GM11168 (cell line): ENCODE results near the gene CCDC191.

Experiments used
- in situ Hi-C: fragments of 300-500 bp; cut with MboI; formaldehyde crosslinking; loops from one replicate; pipeline ENCODE4 v1.12.0; 2022; ENCODE audit warnings: low sequenced_read_pairs; ENCODE audit not compliant: unreplicated experiment

CCDC191 gene

GRCh38 chr3:114056130-114057010 lies at the start of gene CCDC191, which contains the start of gene QTRT2:
Gene CCDC191 (minus strand): TSS chr3:114056526. CDS start chr3:114056466, 60 bp downstream.
Gene QTRT2 (plus strand): TSS chr3:114056737. CDS start chr3:114065258, 8,521 bp downstream.
- in situ Hi-C loops = no loop called here

- in situ Hi-C loops = no loop called here
Observed at GRCh38 chr3:114104414-114104813, 48.1 kb upstream of the CCDC191 start.

GRCh38 chr3:114103858-114104257 lies 47.5 kb upstream of the CCDC191 start:
- in situ Hi-C loops = no loop called here

GRCh38 chr3:114103181-114103580 lies 46.9 kb upstream of the CCDC191 start:
- in situ Hi-C loops = no loop called here

GRCh38 chr3:114101101-114101500 lies 44.8 kb upstream of the CCDC191 start:
- in situ Hi-C loops = no loop called here

- in situ Hi-C loops = no loop called here
Observed at GRCh38 chr3:114095796-114096195, 39.5 kb upstream of the CCDC191 start.

GRCh38 chr3:114093596-114093995 lies 37.3 kb upstream of the CCDC191 start:
- in situ Hi-C loops = no loop called here

- in situ Hi-C loops = no loop called here
Observed at GRCh38 chr3:114093016-114093380, 36.7 kb upstream of the CCDC191 start.

- in situ Hi-C loops = no loop called here
Observed at GRCh38 chr3:114092151-114093015, 36.1 kb upstream of the CCDC191 start.

- in situ Hi-C loops = no loop called here
Observed at GRCh38 chr3:114089675-114090074, 33.3 kb upstream of the CCDC191 start.

GRCh38 chr3:114086356-114086755 lies 30.0 kb upstream of the CCDC191 start:
- in situ Hi-C loops = no loop called here

GRCh38 chr3:114083112-114083511 lies 26.8 kb upstream of the CCDC191 start:
- in situ Hi-C loops = no loop called here

GRCh38 chr3:114081037-114081436 lies 24.7 kb upstream of the CCDC191 start:
- in situ Hi-C loops = no loop called here

GRCh38 chr3:114080201-114080600 lies 23.9 kb upstream of the CCDC191 start:
- in situ Hi-C loops = no loop called here

GRCh38 chr3:114079761-114080160 lies 23.4 kb upstream of the CCDC191 start:
- in situ Hi-C loops = no loop called here

- in situ Hi-C loops = no loop called here
Observed at GRCh38 chr3:114078126-114078525, 21.8 kb upstream of the CCDC191 start.

- in situ Hi-C loops = no loop called here
Observed at GRCh38 chr3:114076711-114077110, 20.4 kb upstream of the CCDC191 start.

GRCh38 chr3:114071786-114072185 lies 15.5 kb upstream of the CCDC191 start:
- in situ Hi-C loops = no loop called here

- in situ Hi-C loops = no loop called here
Observed at GRCh38 chr3:114068336-114068735, 12.0 kb upstream of the CCDC191 start.

- in situ Hi-C loops = no loop called here
Observed at GRCh38 chr3:114067804-114068203, 11.5 kb upstream of the CCDC191 start.
